ENCODE data around the gene LILRB1. TPM values are rescaled to one million over a fixed set of nuclear protein-coding genes. Genes with fewer than 3 reads are reported as not detected.
A peak's percentile ranks its signal among the peaks of the same experiment; 100 is the strongest.

The LILRB1 gene
- total RNA-seq, 1 donor from 2014 or later, result 2.2 TPM

- TF ChIP-seq POLR2A (IDR thresholded peaks at IDR 0.05), result no peak
- no peak for TF ChIP-seq POLR2AphosphoS5 (IDR thresholded peaks at IDR 0.05; ENCODE audit: insufficient read depth in 1 of 2, low read depth in 1 of 2)
- no peak for TF ChIP-seq CTCF (IDR thresholded peaks at IDR 0.05)
- H3K27me3 ChIP-seq, result no peaks in the 10 kb centered on the region
- H3K9me3 ChIP-seq, result no peaks in the 10 kb centered on the region
- H3K36me3 ChIP-seq, result no peaks in the 10 kb centered on the region
- H3K4me1 ChIP-seq, result no peaks in the 10 kb centered on the region
- intact Hi-C loops (cut with DNase I), result no loop called here
- no peak overlapping the region for H3K4me3 ChIP-seq
- no peak overlapping the region for H3K27ac ChIP-seq
- DNase-seq (ENCODE audit: extremely low spot score in 2 of 2), result no peak
Measured at GRCh38 chr19:54644056-54644455, 13.8 kb downstream of the LILRB1 start.

- intact Hi-C loops (cut with DNase I), result no loop called here
- no peaks in the 10 kb centered on the region for H3K9me3 ChIP-seq
Measured at GRCh38 chr19:54646331-54646841, 16.1 kb downstream of the LILRB1 start.

GRCh38 chr19:54648129-54648528 lies 17.8 kb downstream of the LILRB1 start:
- Histone ChIP-seq H3K4me1 (no peaks in the 10 kb centered on the region), H3K27me3 (no peaks in the 10 kb centered on the region), H3K4me3 (no peak overlapping the region), H3K9me3 (no peaks in the 10 kb centered on the region), H3K27ac (no peak overlapping the region), H3K36me3 (no peaks in the 10 kb centered on the region)
- intact Hi-C loops (cut with DNase I), result no loop called here
- no peak for DNase-seq (ENCODE audit: extremely low spot score in 2 of 2)
- TF ChIP-seq POLR2AphosphoS5 (IDR thresholded peaks at IDR 0.05; ENCODE audit: insufficient read depth in 1 of 2, low read depth in 1 of 2) (no peak), POLR2A (IDR thresholded peaks at IDR 0.05) (no peak), CTCF (IDR thresholded peaks at IDR 0.05) (no peak)

More at GRCh38 chr19:54646331-54646841, 16.1 kb downstream of the LILRB1 start:
- Histone ChIP-seq H3K27me3 (no peaks in the 10 kb centered on the region), H3K4me3 (no peak overlapping the region), H3K27ac (no peak overlapping the region), H3K4me1 (no peaks in the 10 kb centered on the region), H3K36me3 (no peaks in the 10 kb centered on the region)
- DNase-seq (ENCODE audit: extremely low spot score in 2 of 2), result no peak
- TF ChIP-seq POLR2AphosphoS5 (IDR thresholded peaks at IDR 0.05; ENCODE audit: insufficient read depth in 1 of 2, low read depth in 1 of 2), result no peak
- TF ChIP-seq CTCF (IDR thresholded peaks at IDR 0.05), result no peak
- TF ChIP-seq POLR2A (IDR thresholded peaks at IDR 0.05), result no peak

GRCh38 chr19:54650108-54650655 lies 19.9 kb downstream of the LILRB1 start:
- H3K4me1 ChIP-seq, result no peaks in the 10 kb centered on the region
- H3K27ac ChIP-seq, result no peak overlapping the region
- no peaks in the 10 kb centered on the region for H3K9me3 ChIP-seq
- H3K27me3 ChIP-seq, result no peaks in the 10 kb centered on the region
- TF ChIP-seq CTCF (IDR thresholded peaks at IDR 0.05) (no peak), POLR2AphosphoS5 (IDR thresholded peaks at IDR 0.05; ENCODE audit: insufficient read depth in 1 of 2, low read depth in 1 of 2) (no peak), POLR2A (IDR thresholded peaks at IDR 0.05) (no peak)
- no peak for DNase-seq (ENCODE audit: extremely low spot score in 2 of 2)
- H3K4me3 ChIP-seq, result no peak overlapping the region
- no peaks in the 10 kb centered on the region for H3K36me3 ChIP-seq
- intact Hi-C loops (cut with DNase I), result no loop called here

- no peak overlapping the region for H3K4me3 ChIP-seq
- DNase-seq (ENCODE audit: extremely low spot score in 2 of 2), result no peak
- TF ChIP-seq POLR2A (IDR thresholded peaks at IDR 0.05) (no peak), CTCF (IDR thresholded peaks at IDR 0.05) (peak in 2 of 3 experiments; percentile 13 to 28)
- H3K27me3 ChIP-seq, result no peaks in the 10 kb centered on the region
- intact Hi-C loops (cut with DNase I), result no loop called here
- no peaks in the 10 kb centered on the region for H3K36me3 ChIP-seq
- no peaks in the 10 kb centered on the region for H3K4me1 ChIP-seq
- H3K9me3 ChIP-seq, result no peaks in the 10 kb centered on the region
- no peak overlapping the region for H3K27ac ChIP-seq
Measured at GRCh38 chr19:54653181-54653809, 23.0 kb downstream of the LILRB1 start.

Measured in vagina (tissue), 2 donors.